Measurements from ENCODE around the gene WRAP53.

DNA sequence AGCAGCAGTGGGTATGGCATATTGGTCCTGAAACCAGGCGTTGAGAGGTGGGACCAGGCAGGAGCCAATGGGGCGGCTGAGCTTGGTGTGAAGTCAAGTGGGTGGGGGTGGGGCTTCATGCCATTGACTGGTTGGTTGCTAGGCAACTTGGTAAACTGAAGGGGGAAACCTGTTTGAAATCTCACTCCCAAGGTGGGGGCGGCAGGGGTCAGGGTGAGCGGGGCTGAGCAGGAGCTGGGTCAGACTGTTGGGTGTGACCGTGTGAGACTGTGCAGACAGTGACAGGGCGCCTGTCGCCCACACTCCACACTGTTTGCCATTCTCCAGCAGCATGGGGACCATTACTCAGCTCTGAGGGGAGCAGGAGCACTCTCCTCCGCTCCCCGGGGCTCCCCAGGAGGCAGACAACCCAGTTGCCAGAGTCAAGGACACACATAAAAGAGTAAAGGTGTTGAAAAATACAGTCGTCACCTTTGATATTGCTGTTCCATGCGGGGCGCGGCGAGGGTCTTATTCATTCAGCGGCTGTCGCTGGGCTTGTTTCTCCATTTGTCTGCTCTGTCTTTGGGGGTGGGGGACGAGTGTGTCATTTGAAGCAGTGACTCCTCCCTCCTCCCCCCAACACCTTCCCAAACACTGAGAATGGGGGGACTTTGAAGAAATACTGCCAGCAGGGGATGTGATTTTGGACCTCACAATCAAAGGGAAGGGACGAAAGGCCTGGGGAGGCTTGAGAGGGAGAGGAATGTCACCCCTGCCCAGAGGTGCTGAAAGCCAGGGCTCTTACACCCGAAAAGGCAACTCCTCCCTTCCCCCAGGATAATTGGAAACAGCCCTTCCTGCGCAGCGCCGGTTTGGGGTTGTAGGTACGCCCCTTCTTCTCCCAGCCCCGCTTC lies 15.6 kb downstream of the WRAP53 start:
- no peak for TF ChIP-seq FOXM1 (IDR thresholded peaks at IDR 0.05; ENCODE audit: low read depth)
- TF ChIP-seq, protein P1, sequence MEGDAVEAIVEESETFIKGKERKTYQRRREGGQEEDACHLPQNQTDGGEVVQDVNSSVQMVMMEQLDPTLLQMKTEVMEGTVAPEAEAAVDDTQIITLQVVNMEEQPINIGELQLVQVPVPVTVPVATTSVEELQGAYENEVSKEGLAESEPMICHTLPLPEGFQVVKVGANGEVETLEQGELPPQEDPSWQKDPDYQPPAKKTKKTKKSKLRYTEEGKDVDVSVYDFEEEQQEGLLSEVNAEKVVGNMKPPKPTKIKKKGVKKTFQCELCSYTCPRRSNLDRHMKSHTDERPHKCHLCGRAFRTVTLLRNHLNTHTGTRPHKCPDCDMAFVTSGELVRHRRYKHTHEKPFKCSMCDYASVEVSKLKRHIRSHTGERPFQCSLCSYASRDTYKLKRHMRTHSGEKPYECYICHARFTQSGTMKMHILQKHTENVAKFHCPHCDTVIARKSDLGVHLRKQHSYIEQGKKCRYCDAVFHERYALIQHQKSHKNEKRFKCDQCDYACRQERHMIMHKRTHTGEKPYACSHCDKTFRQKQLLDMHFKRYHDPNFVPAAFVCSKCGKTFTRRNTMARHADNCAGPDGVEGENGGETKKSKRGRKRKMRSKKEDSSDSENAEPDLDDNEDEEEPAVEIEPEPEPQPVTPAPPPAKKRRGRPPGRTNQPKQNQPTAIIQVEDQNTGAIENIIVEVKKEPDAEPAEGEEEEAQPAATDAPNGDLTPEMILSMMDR (IDR thresholded peaks at IDR 0.05), result no peak
- no peak for TF ChIP-seq USF1 (IDR thresholded peaks at IDR 0.05; ENCODE audit: borderline replicate concordance, low read depth)
- no peak for TF ChIP-seq YY1 (IDR thresholded peaks at IDR 0.05; ENCODE audit: low read depth)
- no peak for TF ChIP-seq SMC3 (IDR thresholded peaks at IDR 0.05; ENCODE audit: low read depth, low read length)
- TF ChIP-seq USF2 (IDR thresholded peaks at IDR 0.05; ENCODE audit: borderline replicate concordance, low read depth, low read length), result no peak
- no peak for TF ChIP-seq RAD21 (IDR thresholded peaks at IDR 0.05; ENCODE audit: low read length)
- TF ChIP-seq RXRA (IDR thresholded peaks at IDR 0.05; ENCODE audit: borderline replicate concordance, low read depth), result no peak
